K562 (cell line): ENCODE results near the gene PCDHA3. TPM values are rescaled to one million over a fixed set of nuclear protein-coding genes. Genes with fewer than 3 reads are reported as not detected.

ENCODE experiments used
- ATAC-seq: fragments of 200-7000 bp; cut with Tn5 transposase; 3 replicates; pipeline ENCODE4 v1.9.1; 2020; ENCODE audit warnings: moderate library complexity
- BruUV-seq: library from RNA; stranded (reverse); fragments of 400-500 nt; replicated peaks from 2 replicates; lab custom pipeline; 2021; lab: Mats Ljungman, UMichigan
- CTCF ChIA-PET: fragments of 300-600 bp; formaldehyde crosslinking; extraction: SDS; loops from one replicate; lab custom pipeline; 2021; ENCODE audit warnings: low intra/inter-chr PET ratio; lab: Yijun Ruan, JAX
- POLR2A ChIA-PET: fragments of 300-600, 350-650 bp; sonication (Branson Sonifier 250); formaldehyde crosslinking; extraction: SDS; loops from one replicate; lab custom pipeline; 2021; ENCODE audit warnings: antibody characterized with exemption, inconsistent platforms; lab: Yijun Ruan, JAX
- DNase-seq, 4 experiments: peaks; one replicate each; pipeline versions ENCODE4 v3.0.0 to v3.0.0-alpha.2; 2011 to 2018; ENCODE audit warnings: low spot score in 3 of 4, mixed read lengths in 3 of 4; ENCODE audit errors: extremely low read depth in 1 of 4
- FAIRE-seq: peaks from 2 replicates; lab custom pipeline; 2011; peaks lifted over from hg19 to GRCh38; lab: Jason Lieb, UNC
- H2AFZ ChIP-seq: 2 replicates; pipeline ENCODE4 v1.6.0; 2011; ENCODE audit warnings: low read depth, low read length, control low read depth, inconsistent platforms
- H3K27ac ChIP-seq: fragments of 200-600 bp; 3 replicates; pipeline ENCODE4 v1.8.0; 2011; ENCODE audit warnings: low read depth, mild to moderate bottlenecking, control low read depth, inconsistent platforms, low read length, moderate library complexity, mixed read lengths; ENCODE audit errors: extremely low read depth
- H3K27me3 ChIP-seq, 2 experiments: fragments of 300-600 bp in 1 of 2; 2 replicates in 1 of 2; 3 replicates in 1 of 2; pipeline versions ENCODE4 v1.6.0 to v1.8.0; 2011; ENCODE audit warnings: inconsistent platforms in 2 of 2, low read length in 2 of 2, mild to moderate bottlenecking in 1 of 2, mixed read lengths in 1 of 2, moderate library complexity in 1 of 2; ENCODE audit not compliant: control insufficient read depth in 2 of 2, insufficient read depth in 2 of 2
- H3K36me3 ChIP-seq: fragments of 300-600 bp; 3 replicates; pipeline ENCODE4 v1.8.0; 2011; ENCODE audit warnings: mild to moderate bottlenecking, low read length, inconsistent platforms; ENCODE audit not compliant: control insufficient read depth, insufficient read depth
- H3K4me1 ChIP-seq, 2 experiments: fragments of 200-600 bp in 1 of 2; replicated peaks in 1 of 2; 2 replicates in 1 of 2; 3 replicates in 1 of 2; pipeline versions ENCODE4 v1.5.1 to v1.8.0; 2011; ENCODE audit warnings: inconsistent platforms in 2 of 2, low read length in 2 of 2, mild to moderate bottlenecking in 1 of 2, mixed read lengths in 1 of 2, moderate library complexity in 1 of 2; ENCODE audit not compliant: control insufficient read depth in 2 of 2, insufficient read depth in 2 of 2
- H3K4me2 ChIP-seq: 2 replicates; pipeline ENCODE4 v1.6.1; 2011; ENCODE audit warnings: low read length, control low read depth, inconsistent platforms, mixed read lengths; ENCODE audit not compliant: insufficient read depth
- H3K4me3 ChIP-seq: fragments of 200-600 bp; sonication (generic), shearing (Covaris generic); 2 replicates; pipeline ENCODE4 v1.5.1; 2016; ENCODE audit warnings: control low read depth, inconsistent platforms
- H3K79me2 ChIP-seq: fragments of 200-600 bp; 3 replicates; pipeline ENCODE4 v1.8.0; 2011; ENCODE audit warnings: low read length, inconsistent platforms; ENCODE audit not compliant: control insufficient read depth, insufficient read depth
- H3K9ac ChIP-seq, 2 experiments: 2 replicates each; pipeline versions ENCODE4 v1.6.0 to v1.6.1; 2011; ENCODE audit warnings: low read depth in 2 of 2, low read length in 2 of 2, control low read depth in 1 of 2, inconsistent platforms in 1 of 2, mild to moderate bottlenecking in 1 of 2, mixed read lengths in 1 of 2; ENCODE audit not compliant: insufficient read depth in 1 of 2
- H3K9me1 ChIP-seq: one replicate; pipeline ENCODE4 v1.6.0; 2011; ENCODE audit warnings: inconsistent platforms, mild to moderate bottlenecking, low read length, moderate library complexity; ENCODE audit not compliant: control insufficient read depth, insufficient read depth
- H3K9me3 ChIP-seq: replicated peaks from 2 replicates; pipeline ENCODE4 v1.5.1; 2011; ENCODE audit warnings: low read depth, low read length, inconsistent platforms; ENCODE audit not compliant: control insufficient read depth, insufficient read depth
- H4K20me1 ChIP-seq: replicated peaks from 2 replicates; pipeline ENCODE4 v1.6.1; 2011; ENCODE audit warnings: low read length, inconsistent platforms, mixed read lengths; ENCODE audit not compliant: control insufficient read depth, insufficient read depth
- DPF2 ChIP-seq: fragments of 450-650 bp; IDR thresholded peaks from 2 replicates; pipeline ENCODE4 v1.6.1; 2016
- EZH2 ChIP-seq: IDR thresholded peaks from 2 replicates; pipeline ENCODE4 v1.6.1; 2012; ENCODE audit warnings: low read depth, mild to moderate bottlenecking, inconsistent platforms, low read length, borderline replicate concordance
- HDAC8 ChIP-seq: fragments of 450-650 bp; IDR thresholded peaks from 2 replicates; pipeline ENCODE4 v1.6.1; 2016; ENCODE audit warnings: mild to moderate bottlenecking, missing genetic modification characterization, moderate library complexity, missing compliant biosample characterization
- JUND ChIP-seq, 2 experiments: IDR thresholded peaks; 2 replicates in 1 of 2; 3 replicates in 1 of 2; pipeline ENCODE4 v1.6.1; 2011; ENCODE audit warnings: borderline replicate concordance in 2 of 2, low read depth in 2 of 2, low read length in 2 of 2, improper control_type of control experiment in 1 of 2, missing biosample characterization in 1 of 2, missing genetic modification characterization in 1 of 2, missing genetic modification reagents in 1 of 2
- KAT2B ChIP-seq: IDR thresholded peaks from one replicate; pipeline ENCODE4 v1.6.1; 2012; ENCODE audit warnings: low read depth, mild to moderate bottlenecking, control low read depth, inconsistent platforms, low read length, moderate library complexity
- NFIC ChIP-seq: fragments of 450-650 bp; IDR thresholded peaks from 2 replicates; pipeline ENCODE4 v1.6.1; 2017; ENCODE audit warnings: mild to moderate bottlenecking, inconsistent platforms
- NFYB ChIP-seq: IDR thresholded peaks from 2 replicates; pipeline ENCODE4 v1.6.1; 2011; ENCODE audit warnings: mild to moderate bottlenecking, moderate library complexity; ENCODE audit not compliant: insufficient read length; ENCODE audit errors: extremely low read depth
- RAD21 ChIP-seq, 2 experiments: fragments of 250-450 bp in 1 of 2; fragments of 450-650 bp in 1 of 2; sonication (Bioruptor Pico) in 1 of 2; formaldehyde crosslinking in 1 of 2; IDR thresholded peaks in 1 of 2; conservative IDR thresholded peaks in 1 of 2; 2 replicates each; pipeline versions ENCODE4 v1.4.0 to v1.8.0; 2020 to 2022; ENCODE audit warnings: mild to moderate bottlenecking in 2 of 2, moderate library complexity in 1 of 2
- TCFL5 ChIP-seq: fragments of 250-450 bp; sonication (Bioruptor Pico); conservative IDR thresholded peaks from 2 replicates; pipeline ENCODE4 v1.6.1; 2021; ENCODE audit warnings: mild to moderate bottlenecking, moderate library complexity, matching md5 sums
- ZBTB7A ChIP-seq: IDR thresholded peaks from 2 replicates; pipeline ENCODE4 v1.6.1; 2011; ENCODE audit warnings: low read depth, mild to moderate bottlenecking, low read length, moderate library complexity, borderline replicate concordance; ENCODE audit not compliant: control insufficient read depth
- ZNF12 ChIP-seq: sonication (generic); formaldehyde crosslinking; IDR thresholded peaks from 2 replicates; pipeline ENCODE4 v1.4.0; 2020; ENCODE audit warnings: mild to moderate bottlenecking, missing genetic modification reagents
- WGBS: fragments of 100-300 bp; shearing (Covaris generic); methylation state at CpG from one replicate; pipeline ENCODE4 v1.1.6; 2016; ENCODE audit warnings: low coverage, mixed read lengths; ENCODE audit not compliant: insufficient coverage; ENCODE audit errors: missing lambda C conversion rate; 5-methylcytosine and 5-hydroxymethylcytosine counted together
- in situ Hi-C: fragments of 300-500 bp; cut with MboI; formaldehyde crosslinking; loops from 4 replicates; pipeline ENCODE4 v1.15.0; 2018; ENCODE audit warnings: inconsistent platforms, mixed read lengths
- intact Hi-C: fragments of 100-400 bp; cut with micrococcal nuclease; formaldehyde crosslinking; loops from 2 replicates; pipeline ENCODE4 v1.14.2; 2022
- polyA plus RNA-seq, 8 experiments: library from polyadenylated mRNA; depleted of rRNA in 4 of 8; stranded (reverse) in 5 of 8; unstranded in 3 of 8; fragments of >200 nt; fragmentation: Nextera tagmentation in 2 of 8; fragmentation: Illumina TruSeq in 1 of 8; extraction: Ambion mirVana in 2 of 8; extraction: Trizol in 1 of 8; gene quantifications; 2 replicates each; pipeline versions ENCODE4 v1.2.1 to v1.2.3, GENCODE V29; 2011 to 2014; ENCODE audit warnings: inconsistent platforms in 1 of 8, missing spikeins in 1 of 8
- total RNA-seq, 7 experiments: library from RNA; depleted of rRNA in 6 of 7; stranded (reverse); fragments of >200 nt in 6 of 7; fragmentation: Illumina TruSeq in 2 of 7; extraction: Trizol in 2 of 7; gene quantifications; 2 replicates each; pipeline versions ENCODE4 v1.2.1 to v1.2.3, GENCODE V29; 2011 to 2021; ENCODE audit warnings: low replicate concordance in 1 of 7
- TF ChIP-seq, protein P1 (sequence below): fragments of 450-650 bp; formaldehyde crosslinking; conservative IDR thresholded peaks from 2 replicates; pipeline ENCODE4 v1.4.0; 2022; ENCODE audit warnings: mild to moderate bottlenecking, missing genetic modification characterization
- TF ChIP-seq, protein P2 (sequence below): fragments of 250-450 bp; sonication (Bioruptor Pico); IDR thresholded peaks from 2 replicates; pipeline ENCODE4 v1.8.0; 2021; ENCODE audit warnings: mild to moderate bottlenecking, moderate library complexity
- TF ChIP-seq, protein P3 (sequence below): IDR thresholded peaks from 3 replicates; pipeline ENCODE4 v1.6.1; 2011; ENCODE audit warnings: borderline replicate concordance, mild to moderate bottlenecking; ENCODE audit not compliant: insufficient read length, insufficient read depth

The PCDHA3 gene
- total and polyA plus RNA-seq, 9 of the 15 experiments (the other 6 are each of a cell fraction or from before 2014, with no cell fraction given), result not detected

DNA sequence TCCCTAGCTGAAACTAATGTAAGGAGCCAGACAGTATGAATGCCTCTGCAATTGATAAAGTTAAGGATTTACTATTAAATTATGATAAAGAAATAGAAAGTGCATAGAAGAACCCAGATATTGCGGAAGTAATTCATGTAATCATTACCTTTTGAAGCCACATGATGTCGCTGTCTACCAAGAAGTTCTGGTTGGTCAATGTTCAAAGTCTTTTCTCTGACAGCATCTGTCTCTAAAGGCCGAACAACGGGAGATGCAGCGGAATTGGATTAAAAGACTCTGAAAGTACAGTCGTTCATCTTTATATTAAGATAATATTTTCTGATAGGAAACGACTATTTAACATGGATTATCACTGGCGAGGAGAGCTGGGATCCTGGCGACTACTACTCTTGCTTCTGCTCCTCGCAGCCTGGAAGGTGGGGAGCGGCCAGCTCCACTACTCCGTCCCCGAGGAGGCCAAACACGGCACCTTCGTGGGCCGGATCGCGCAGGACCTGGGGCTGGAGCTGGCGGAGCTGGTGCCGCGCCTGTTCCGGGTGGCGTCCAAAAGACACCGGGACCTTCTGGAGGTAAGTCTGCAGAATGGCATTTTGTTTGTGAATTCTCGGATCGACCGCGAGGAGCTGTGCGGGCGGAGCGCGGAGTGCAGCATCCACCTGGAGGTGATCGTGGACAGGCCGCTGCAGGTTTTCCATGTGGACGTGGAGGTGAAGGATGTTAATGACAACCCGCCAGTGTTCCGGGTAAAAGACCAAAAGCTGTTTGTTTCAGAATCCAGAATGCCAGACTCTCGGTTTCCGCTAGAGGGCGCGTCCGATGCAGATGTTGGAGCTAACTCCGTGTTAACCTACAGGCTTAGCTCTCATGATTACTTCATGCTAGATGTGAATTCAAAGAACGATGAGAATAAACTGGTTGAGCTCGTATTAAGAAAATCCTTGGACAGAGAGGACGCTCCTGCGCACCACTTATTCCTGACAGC is 40.4 kb downstream of the PCDHA3 start, which contains the start of gene PCDHA8:
Gene PCDHA8 (plus strand): TSS at position 210 of the 985 bp plus-strand sequence. CDS start 135 bp downstream, at position 345.
- no TSS peak for BruUV-seq
- Histone ChIP-seq H3K36me3 (no peaks in the 10 kb centered on the region), H3K27ac (no peak within 1 kb of the TSS), H3K4me1 (peaks cover 0 to 3% of the 10 kb centered on the region in 2 experiments; a peak in 1 of 5 replicates), H3K9me1 (no peaks in the 10 kb centered on the region), H4K20me1 (no peaks in the 10 kb centered on the region), H3K4me2 (no peak within 1 kb of the TSS), H3K4me3 (no peak within 1 kb of the TSS), H3K9ac (no peak within 1 kb of the TSS), H2AFZ (no peak within 1 kb of the TSS), H3K9me3 (no peaks in the 10 kb centered on the region), H3K79me2 (no peaks in the 10 kb centered on the region), H3K27me3 (no peaks in the 10 kb centered on the region)
- peak; percentile 9 to 40 (median 11) for DNase-seq
- WGBS, result 11% methylated on average over 34 of the region's 47 CpGs
- FAIRE-seq, result peak; percentile 52
- CTCF ChIA-PET, result interaction anchor here (0.7 kb wide), 1 partner anchor 200 kb away, joined by 3 read pairs; no protein-coding TSS in a partner anchor
- intact Hi-C loops, result no loop called here
- POLR2A ChIA-PET, result no interaction called here
- in situ Hi-C loops, result no loop called here
- peak; percentile 69 for ATAC-seq
- TF ChIP-seq, protein P1, sequence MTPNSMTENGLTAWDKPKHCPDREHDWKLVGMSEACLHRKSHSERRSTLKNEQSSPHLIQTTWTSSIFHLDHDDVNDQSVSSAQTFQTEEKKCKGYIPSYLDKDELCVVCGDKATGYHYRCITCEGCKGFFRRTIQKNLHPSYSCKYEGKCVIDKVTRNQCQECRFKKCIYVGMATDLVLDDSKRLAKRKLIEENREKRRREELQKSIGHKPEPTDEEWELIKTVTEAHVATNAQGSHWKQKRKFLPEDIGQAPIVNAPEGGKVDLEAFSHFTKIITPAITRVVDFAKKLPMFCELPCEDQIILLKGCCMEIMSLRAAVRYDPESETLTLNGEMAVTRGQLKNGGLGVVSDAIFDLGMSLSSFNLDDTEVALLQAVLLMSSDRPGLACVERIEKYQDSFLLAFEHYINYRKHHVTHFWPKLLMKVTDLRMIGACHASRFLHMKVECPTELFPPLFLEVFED (CRISPR knock-in tag), result no peak
- TF ChIP-seq NFYB, result peak; percentile 12
- no peak for TF ChIP-seq JUND (IDR thresholded peaks at IDR 0.05; ENCODE audit: borderline replicate concordance, low read depth, low read length)
- no peak for TF ChIP-seq JUND (tag; IDR thresholded peaks at IDR 0.05; ENCODE audit: borderline replicate concordance, low read depth, low read length)
- TF ChIP-seq ZBTB7A, result no peak
- TF ChIP-seq, protein P2, sequence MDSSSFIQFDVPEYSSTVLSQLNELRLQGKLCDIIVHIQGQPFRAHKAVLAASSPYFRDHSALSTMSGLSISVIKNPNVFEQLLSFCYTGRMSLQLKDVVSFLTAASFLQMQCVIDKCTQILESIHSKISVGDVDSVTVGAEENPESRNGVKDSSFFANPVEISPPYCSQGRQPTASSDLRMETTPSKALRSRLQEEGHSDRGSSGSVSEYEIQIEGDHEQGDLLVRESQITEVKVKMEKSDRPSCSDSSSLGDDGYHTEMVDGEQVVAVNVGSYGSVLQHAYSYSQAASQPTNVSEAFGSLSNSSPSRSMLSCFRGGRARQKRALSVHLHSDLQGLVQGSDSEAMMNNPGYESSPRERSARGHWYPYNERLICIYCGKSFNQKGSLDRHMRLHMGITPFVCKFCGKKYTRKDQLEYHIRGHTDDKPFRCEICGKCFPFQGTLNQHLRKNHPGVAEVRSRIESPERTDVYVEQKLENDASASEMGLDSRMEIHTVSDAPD (CRISPR knock-in tag), result no peak
- TF ChIP-seq ZNF12 (CRISPR knock-in tag), result no peak
- TF ChIP-seq NFIC, result no peak
- TF ChIP-seq DPF2, result no peak
- no peak for TF ChIP-seq KAT2B
- TF ChIP-seq, protein P3, sequence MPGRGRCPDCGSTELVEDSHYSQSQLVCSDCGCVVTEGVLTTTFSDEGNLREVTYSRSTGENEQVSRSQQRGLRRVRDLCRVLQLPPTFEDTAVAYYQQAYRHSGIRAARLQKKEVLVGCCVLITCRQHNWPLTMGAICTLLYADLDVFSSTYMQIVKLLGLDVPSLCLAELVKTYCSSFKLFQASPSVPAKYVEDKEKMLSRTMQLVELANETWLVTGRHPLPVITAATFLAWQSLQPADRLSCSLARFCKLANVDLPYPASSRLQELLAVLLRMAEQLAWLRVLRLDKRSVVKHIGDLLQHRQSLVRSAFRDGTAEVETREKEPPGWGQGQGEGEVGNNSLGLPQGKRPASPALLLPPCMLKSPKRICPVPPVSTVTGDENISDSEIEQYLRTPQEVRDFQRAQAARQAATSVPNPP, result no peak
- no peak for TF ChIP-seq EZH2
- no peak for TF ChIP-seq TCFL5
- TF ChIP-seq HDAC8 (tag), result no peak
- peak in 1 of 2 experiments; percentile 41; a peak in 2 of 4 replicates for TF ChIP-seq RAD21 (CRISPR knock-in tag; conservative IDR thresholded peaks at IDR 0.05 in 1 of 2, IDR thresholded peaks at IDR 0.05 in 1 of 2)
